ENCODE measurements around the gene MAPK6. TPM values are rescaled to one million over a fixed set of nuclear protein-coding genes. Genes with fewer than 3 reads are reported as not detected.

Gene MAPK6
- total RNA-seq, 3 donors from 2014 or later (not counting 1 experiment from before 2014, with no cell fraction given) = 33.0 to 36.2 (median 33.1) TPM

DNA sequence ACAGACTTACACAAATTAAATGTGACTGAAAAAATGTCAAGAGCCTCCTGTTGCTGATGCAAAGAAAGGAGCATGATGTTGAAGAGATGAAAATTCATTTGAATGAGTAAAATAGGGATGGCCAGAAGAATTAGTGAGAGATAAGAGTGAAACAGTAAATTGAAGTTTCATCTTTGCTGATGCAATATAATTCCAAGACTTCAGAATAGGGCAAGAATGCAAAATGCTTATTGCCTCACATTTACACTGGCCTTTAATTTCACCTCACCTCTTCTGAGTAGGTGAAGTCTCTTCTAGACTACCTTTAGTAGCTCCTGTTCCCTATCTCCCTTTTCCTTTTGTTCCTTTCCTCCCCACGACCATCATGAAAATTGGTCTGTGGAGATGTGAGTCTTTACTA is 15.3 kb upstream of the MAPK6 start:
- DNase-seq (no peak), ATAC-seq (no peak)
- Histone ChIP-seq H3K27ac (ENCODE audit: low read length) (no peak overlapping the region), H3K9me3 (ENCODE audit: control insufficient read depth, insufficient read depth, low read length) (no peaks in the 10 kb centered on the region), H3K4me1 (ENCODE audit: control insufficient read depth, insufficient read depth, low read length) (peaks cover 2% of the 10 kb centered on the region), H3K27me3 (ENCODE audit: control insufficient read depth, insufficient read depth, low read length) (no peaks in the 10 kb centered on the region), H3K4me3 (ENCODE audit: low read length) (no peak overlapping the region), H3K36me3 (ENCODE audit: control insufficient read depth, insufficient read depth, low read length) (no peaks in the 10 kb centered on the region)
- no peaks in the 10 kb centered on the region for H3K9me3 Mint-ChIP-seq
- no peak overlapping the region for H3K4me3 Mint-ChIP-seq
- TF ChIP-seq, protein P1, sequence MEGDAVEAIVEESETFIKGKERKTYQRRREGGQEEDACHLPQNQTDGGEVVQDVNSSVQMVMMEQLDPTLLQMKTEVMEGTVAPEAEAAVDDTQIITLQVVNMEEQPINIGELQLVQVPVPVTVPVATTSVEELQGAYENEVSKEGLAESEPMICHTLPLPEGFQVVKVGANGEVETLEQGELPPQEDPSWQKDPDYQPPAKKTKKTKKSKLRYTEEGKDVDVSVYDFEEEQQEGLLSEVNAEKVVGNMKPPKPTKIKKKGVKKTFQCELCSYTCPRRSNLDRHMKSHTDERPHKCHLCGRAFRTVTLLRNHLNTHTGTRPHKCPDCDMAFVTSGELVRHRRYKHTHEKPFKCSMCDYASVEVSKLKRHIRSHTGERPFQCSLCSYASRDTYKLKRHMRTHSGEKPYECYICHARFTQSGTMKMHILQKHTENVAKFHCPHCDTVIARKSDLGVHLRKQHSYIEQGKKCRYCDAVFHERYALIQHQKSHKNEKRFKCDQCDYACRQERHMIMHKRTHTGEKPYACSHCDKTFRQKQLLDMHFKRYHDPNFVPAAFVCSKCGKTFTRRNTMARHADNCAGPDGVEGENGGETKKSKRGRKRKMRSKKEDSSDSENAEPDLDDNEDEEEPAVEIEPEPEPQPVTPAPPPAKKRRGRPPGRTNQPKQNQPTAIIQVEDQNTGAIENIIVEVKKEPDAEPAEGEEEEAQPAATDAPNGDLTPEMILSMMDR (IDR thresholded peaks at IDR 0.05) = no peak
- no peak overlapping the region for H3K27ac Mint-ChIP-seq
- no peaks in the 10 kb centered on the region for H3K4me1 Mint-ChIP-seq
- H3K36me3 Mint-ChIP-seq = no peaks in the 10 kb centered on the region
- H3K27me3 Mint-ChIP-seq (ENCODE audit: low read depth in 2 of 2) = no peaks in the 10 kb centered on the region
- intact Hi-C loops (cut with micrococcal nuclease) = no loop called here
- no CpG with 5 or more reads among the region's 1 CpG for WGBS (ENCODE audit: insufficient coverage)

DNA sequence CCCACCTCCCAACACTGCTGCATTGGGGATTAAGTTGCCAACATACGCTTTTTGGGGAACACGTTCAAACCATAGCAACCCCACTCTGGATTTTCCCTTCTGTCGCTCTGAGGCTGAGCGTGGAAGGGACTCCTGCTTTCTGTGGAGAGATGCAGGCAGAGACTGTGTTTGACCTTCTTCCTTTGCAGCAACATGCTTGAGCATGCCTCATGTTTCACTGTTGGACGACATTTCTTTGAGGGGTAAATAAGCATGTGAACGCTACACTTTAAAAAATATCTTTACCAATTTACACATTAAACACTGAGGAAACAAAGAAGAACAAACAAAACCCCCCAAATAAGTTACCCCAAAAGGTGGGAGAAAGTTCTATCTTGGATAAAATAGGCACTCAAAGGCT is 14.2 kb upstream of the MAPK6 start:
- WGBS (ENCODE audit: insufficient coverage) = 91% methylated on average over 6 of the region's 6 CpGs
- intact Hi-C loops (cut with micrococcal nuclease) = no loop called here
- TF ChIP-seq, protein P1 (IDR thresholded peaks at IDR 0.05) = no peak
- Histone ChIP-seq H3K27me3 (ENCODE audit: control insufficient read depth, insufficient read depth, low read length) (no peaks in the 10 kb centered on the region), H3K9me3 (ENCODE audit: control insufficient read depth, insufficient read depth, low read length) (no peaks in the 10 kb centered on the region), H3K27ac (ENCODE audit: low read length) (no peak overlapping the region), H3K4me3 (ENCODE audit: low read length) (no peak overlapping the region), H3K36me3 (ENCODE audit: control insufficient read depth, insufficient read depth, low read length) (no peaks in the 10 kb centered on the region), H3K4me1 (ENCODE audit: control insufficient read depth, insufficient read depth, low read length) (peaks cover 2% of the 10 kb centered on the region)
- no peak for DNase-seq
- Mint-ChIP-seq H3K9me3 (no peaks in the 10 kb centered on the region), H3K4me3 (no peak overlapping the region), H3K27me3 (ENCODE audit: low read depth in 2 of 2) (no peaks in the 10 kb centered on the region), H3K27ac (no peak overlapping the region), H3K36me3 (no peaks in the 10 kb centered on the region), H3K4me1 (no peaks in the 10 kb centered on the region)
- no peak for ATAC-seq

DNA sequence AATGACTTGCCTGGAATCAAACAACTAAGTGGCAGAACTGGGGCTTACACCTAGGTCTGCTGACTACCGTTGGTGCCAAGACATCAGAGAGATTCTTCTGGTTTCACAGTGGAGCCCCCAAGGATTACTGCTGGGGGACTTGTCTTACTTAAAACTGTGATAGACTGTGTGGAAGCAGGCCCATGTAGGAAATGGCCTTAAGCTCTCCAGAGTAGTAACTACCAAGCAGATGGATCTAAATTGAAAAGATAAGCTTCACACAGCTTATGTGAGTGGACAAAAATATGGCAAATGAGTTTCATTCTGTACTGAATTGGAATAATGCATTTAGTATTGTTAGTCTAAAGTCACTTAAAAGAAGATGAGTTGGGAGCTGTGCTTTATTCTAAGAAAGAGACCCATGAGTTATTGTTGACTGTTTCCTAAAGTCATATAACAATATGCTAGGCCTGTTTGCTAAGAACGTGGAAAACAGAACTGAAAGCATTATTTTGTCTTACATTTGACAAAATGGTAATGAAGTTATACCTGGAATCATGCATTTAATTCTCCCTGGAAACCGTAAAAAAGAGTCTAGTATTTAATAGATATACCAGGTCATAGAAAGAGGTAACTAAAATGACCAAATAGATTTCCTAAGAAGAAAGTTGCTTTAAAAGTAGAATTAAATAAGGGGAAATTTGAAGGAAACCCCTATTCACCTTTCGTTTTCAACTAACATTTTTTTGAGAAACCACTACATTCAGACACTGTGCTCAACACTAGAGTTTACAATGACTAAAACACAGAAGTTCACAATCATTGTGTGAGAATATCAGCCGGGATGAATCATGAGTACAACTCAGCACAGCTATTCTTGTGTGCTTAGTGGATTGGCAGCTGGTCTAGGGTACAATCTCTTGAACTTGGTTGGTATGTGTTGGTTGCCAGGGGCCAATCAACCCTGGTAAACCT is 13.0 kb upstream of the MAPK6 start:
- H3K27ac Mint-ChIP-seq = no peak overlapping the region
- TF ChIP-seq, protein P1 (IDR thresholded peaks at IDR 0.05) = no peak
- Histone ChIP-seq H3K27ac (ENCODE audit: low read length) (no peak overlapping the region), H3K27me3 (ENCODE audit: control insufficient read depth, insufficient read depth, low read length) (no peaks in the 10 kb centered on the region), H3K36me3 (ENCODE audit: control insufficient read depth, insufficient read depth, low read length) (no peaks in the 10 kb centered on the region), H3K4me1 (ENCODE audit: control insufficient read depth, insufficient read depth, low read length) (peaks cover 2% of the 10 kb centered on the region), H3K4me3 (ENCODE audit: low read length) (no peak overlapping the region), H3K9me3 (ENCODE audit: control insufficient read depth, insufficient read depth, low read length) (no peaks in the 10 kb centered on the region)
- WGBS (ENCODE audit: insufficient coverage) = 42% methylated on average over 3 of the region's 5 CpGs
- peak in 1 of 3 donors; percentile 41 for ATAC-seq
- peak in 1 of 2 donors; percentile 14 for DNase-seq
- H3K9me3 Mint-ChIP-seq = no peaks in the 10 kb centered on the region
- peaks cover 0 to 3% of the 10 kb centered on the region in 2 donors for H3K27me3 Mint-ChIP-seq (ENCODE audit: low read depth in 2 of 2)
- no peaks in the 10 kb centered on the region for H3K4me1 Mint-ChIP-seq
- intact Hi-C loops (cut with micrococcal nuclease) = no loop called here
- H3K36me3 Mint-ChIP-seq = no peaks in the 10 kb centered on the region
- H3K4me3 Mint-ChIP-seq = no peak overlapping the region

Measured in natural killer cell (primary cell).